HAP-1 (cell line): ENCODE results near the gene ATRIP.

Source experiments
- DNase-seq, 2 experiments: peaks; one replicate each; pipeline ENCODE4 v3.0.0-alpha.2; 2016 to 2020; ENCODE audit warnings: low spot score in 2 of 2
- H3K27me3 ChIP-seq: fragments of 250-450 bp; sonication (Bioruptor Pico); 2 replicates; pipeline ENCODE4 v1.5.1; 2020; ENCODE audit warnings: low read depth, mild to moderate bottlenecking, moderate library complexity
- H3K36me3 ChIP-seq: fragments of 250-450 bp; sonication (Bioruptor Pico); replicated peaks from 2 replicates; pipeline ENCODE4 v1.5.1; 2020; ENCODE audit warnings: mild to moderate bottlenecking
- H3K4me1 ChIP-seq: fragments of 250-450 bp; sonication (Bioruptor Pico); 2 replicates; pipeline ENCODE4 v1.5.1; 2020; ENCODE audit warnings: mild to moderate bottlenecking
- H3K4me3 ChIP-seq: fragments of 250-450 bp; sonication (Bioruptor Pico); 2 replicates; pipeline ENCODE4 v1.5.1; 2020; ENCODE audit warnings: mild to moderate bottlenecking, moderate library complexity
- H3K9me3 ChIP-seq: fragments of 250-450 bp; sonication (Bioruptor Pico); 2 replicates; pipeline ENCODE4 v1.5.1; 2020; ENCODE audit warnings: mild to moderate bottlenecking, moderate library complexity
- in situ Hi-C: fragments of 300-500 bp; cut with MboI; formaldehyde crosslinking; loops from 3 replicates; pipeline ENCODE4 v1.14.3; 2020; ENCODE audit warnings: low sequenced_read_pairs, inconsistent platforms, mixed read lengths

The ATRIP gene

GRCh38 chr3:48432411-48433371, 13.8 kb upstream of the ATRIP start:
- peaks cover 27% of the 10 kb centered on the region for H3K36me3 ChIP-seq
- no peak overlapping the region for H3K4me3 ChIP-seq
- in situ Hi-C loops: no loop called here
- no peaks in the 10 kb centered on the region for H3K27me3 ChIP-seq
- no peaks in the 10 kb centered on the region for H3K9me3 ChIP-seq
- peak in 1 of 2 experiments; percentile 31 for DNase-seq
- H3K4me1 ChIP-seq: peaks cover 24% of the 10 kb centered on the region

GRCh38 chr3:48433472-48434118, 12.9 kb upstream of the ATRIP start:
- Histone ChIP-seq H3K4me3 (no peak overlapping the region), H3K4me1 (peaks cover 18% of the 10 kb centered on the region)
- in situ Hi-C loops: no loop called here

GRCh38 chr3:48434591-48435222, 11.8 kb upstream of the ATRIP start:
- in situ Hi-C loops: loop anchor here (5.0 kb wide), 3 partner anchors 162 to 242 kb away; no protein-coding TSS in a partner anchor
- H3K27me3 ChIP-seq: no peaks in the 10 kb centered on the region
- H3K4me3 ChIP-seq: no peak overlapping the region

More at GRCh38 chr3:48433472-48434118, 12.9 kb upstream of the ATRIP start:
- peak; percentile 66 to 78 for DNase-seq
- H3K27me3 ChIP-seq: no peaks in the 10 kb centered on the region
- H3K9me3 ChIP-seq: no peaks in the 10 kb centered on the region
- H3K36me3 ChIP-seq: peaks cover 27% of the 10 kb centered on the region

GRCh38 chr3:48435223-48435595, 11.3 kb upstream of the ATRIP start:
- Histone ChIP-seq H3K36me3 (peaks cover 27% of the 10 kb centered on the region), H3K4me1 (peaks cover 20% of the 10 kb centered on the region), H3K4me3 (no peak overlapping the region), H3K9me3 (no peaks in the 10 kb centered on the region), H3K27me3 (no peaks in the 10 kb centered on the region)
- peak in 1 of 2 experiments; percentile 5 for DNase-seq
- in situ Hi-C loops: loop anchor here (5.0 kb wide), 3 partner anchors 163 to 243 kb away; no protein-coding TSS in a partner anchor

More at GRCh38 chr3:48434591-48435222, 11.8 kb upstream of the ATRIP start:
- peaks cover 27% of the 10 kb centered on the region for H3K36me3 ChIP-seq
- DNase-seq: peak in 1 of 2 experiments; percentile 22
- H3K4me1 ChIP-seq: peaks cover 23% of the 10 kb centered on the region
- H3K9me3 ChIP-seq: no peaks in the 10 kb centered on the region

GRCh38 chr3:48435774-48436476, 10.6 kb upstream of the ATRIP start:
- no peaks in the 10 kb centered on the region for H3K9me3 ChIP-seq
- in situ Hi-C loops: loop anchor here (5.0 kb wide), 3 partner anchors 164 to 244 kb away; no protein-coding TSS in a partner anchor
- peaks cover 27% of the 10 kb centered on the region for H3K36me3 ChIP-seq
- H3K4me1 ChIP-seq: peaks cover 20% of the 10 kb centered on the region
- H3K4me3 ChIP-seq: no peak overlapping the region
- no peaks in the 10 kb centered on the region for H3K27me3 ChIP-seq
- peak; percentile 76 to 92 for DNase-seq

- H3K4me1 ChIP-seq: peaks cover 22% of the 10 kb centered on the region
- no peak for DNase-seq
- no peak overlapping the region for H3K4me3 ChIP-seq
- H3K36me3 ChIP-seq: peaks cover 30% of the 10 kb centered on the region
- no peaks in the 10 kb centered on the region for H3K27me3 ChIP-seq
- in situ Hi-C loops: loop anchor here (5.0 kb wide), 3 partner anchors 164 to 244 kb away; no protein-coding TSS in a partner anchor
- no peaks in the 10 kb centered on the region for H3K9me3 ChIP-seq
Measured at GRCh38 chr3:48436477-48436787, 10.1 kb upstream of the ATRIP start.

GRCh38 chr3:48436855-48437254, 9.7 kb upstream of the ATRIP start:
- in situ Hi-C loops: loop anchor here (5.0 kb wide), 3 partner anchors 165 to 245 kb away; no protein-coding TSS in a partner anchor
- DNase-seq: peak in 1 of 2 experiments; percentile 5
- peaks cover 26% of the 10 kb centered on the region for H3K4me1 ChIP-seq

GRCh38 chr3:48437812-48438211, 8.7 kb upstream of the ATRIP start:
- no peaks in the 10 kb centered on the region for H3K27me3 ChIP-seq
- no peak overlapping the region for H3K4me3 ChIP-seq
- H3K4me1 ChIP-seq: peaks cover 26% of the 10 kb centered on the region
- H3K9me3 ChIP-seq: no peaks in the 10 kb centered on the region
- no peak for DNase-seq
- in situ Hi-C loops: loop anchor here (5.0 kb wide), 3 partner anchors 166 to 246 kb away; no protein-coding TSS in a partner anchor
- H3K36me3 ChIP-seq: peaks cover 30% of the 10 kb centered on the region

More at GRCh38 chr3:48436855-48437254, 9.7 kb upstream of the ATRIP start:
- Histone ChIP-seq H3K9me3 (no peaks in the 10 kb centered on the region), H3K36me3 (peaks cover 30% of the 10 kb centered on the region), H3K27me3 (no peaks in the 10 kb centered on the region), H3K4me3 (no peak overlapping the region)

GRCh38 chr3:48439820-48440589, 6.5 kb upstream of the ATRIP start, which contains the start of the genes CCDC51 and TMA7:
Gene CCDC51 (minus strand): TSS chr3:48440119. CDS start chr3:48435128, 4,991 bp downstream.
Gene TMA7 (plus strand): TSS chr3:48440257. CDS start chr3:48440297, 40 bp downstream.
- peaks cover 36% of the 10 kb centered on the region for H3K36me3 ChIP-seq
- peak; percentile 93 to 99 for DNase-seq
- no peaks in the 10 kb centered on the region for H3K9me3 ChIP-seq
- in situ Hi-C loops: loop anchor here (5.0 kb wide), 3 partner anchors 168 to 248 kb away; no protein-coding TSS in a partner anchor
- H3K4me1 ChIP-seq: peaks cover 11% of the 10 kb centered on the region
- peak within 1 kb of the TSS; percentile 87 for H3K4me3 ChIP-seq
- H3K27me3 ChIP-seq: no peaks in the 10 kb centered on the region

GRCh38 chr3:48440590-48440958, 6.0 kb upstream of the ATRIP start:
- in situ Hi-C loops: no loop called here
- H3K36me3 ChIP-seq: peaks cover 36% of the 10 kb centered on the region
- peaks cover 13% of the 10 kb centered on the region for H3K4me1 ChIP-seq
- H3K27me3 ChIP-seq: no peaks in the 10 kb centered on the region
- H3K4me3 ChIP-seq: peak overlapping the region; percentile 87
- no peaks in the 10 kb centered on the region for H3K9me3 ChIP-seq
- no peak for DNase-seq

- H3K4me3 ChIP-seq: no peak overlapping the region; the same call in 1 of the 2 replicates
- no peaks in the 10 kb centered on the region for H3K9me3 ChIP-seq
- H3K36me3 ChIP-seq: peaks cover 39% of the 10 kb centered on the region
- no peaks in the 10 kb centered on the region for H3K27me3 ChIP-seq
- in situ Hi-C loops: no loop called here
- peaks cover 15% of the 10 kb centered on the region for H3K4me1 ChIP-seq
- no peak for DNase-seq
Measured at GRCh38 chr3:48441940-48442339, 4.6 kb upstream of the ATRIP start.

GRCh38 chr3:48445277-48445882, 1.2 kb upstream of the ATRIP start:
- in situ Hi-C loops: no loop called here
- DNase-seq: no peak
- H3K4me3 ChIP-seq: peak overlapping the region; percentile 95
- H3K36me3 ChIP-seq: peaks cover 42% of the 10 kb centered on the region
- no peaks in the 10 kb centered on the region for H3K9me3 ChIP-seq
- peaks cover 24% of the 10 kb centered on the region for H3K4me1 ChIP-seq
- no peaks in the 10 kb centered on the region for H3K27me3 ChIP-seq
